Endothelial cell of umbilical vein (primary cell): ENCODE data around the gene TRIM24. TPM values are rescaled to one million over a fixed set of nuclear protein-coding genes. Genes with fewer than 3 reads are reported as not detected.

Source experiments
- BruUV-seq: library from RNA; stranded (reverse); fragments of 400-500 nt; replicated peaks from 2 replicates; lab custom pipeline; 2021; lab: Mats Ljungman, UMichigan
- CTCF ChIA-PET: fragments of 300-600, 350-600 bp; sonication (Branson Sonifier 250); formaldehyde crosslinking; loops from one replicate; lab custom pipeline; 2021; ENCODE audit warnings: antibody characterized with exemption, inconsistent platforms; lab: Charles Lee
- POLR2A ChIA-PET: fragments of 300-600, 350-600 bp; sonication (Branson Sonifier 250); formaldehyde crosslinking; loops from one replicate; lab custom pipeline; 2021; ENCODE audit warnings: antibody characterized with exemption, inconsistent platforms; lab: Charles Lee
- DNase-seq: peaks from one replicate; pipeline ENCODE4 v3.0.0-alpha.2; 2011; ENCODE audit warnings: low read depth, low spot score
- FAIRE-seq: peaks from 2 replicates; lab custom pipeline; 2011; peaks lifted over from hg19 to GRCh38; lab: Jason Lieb, UNC
- H2AFZ ChIP-seq: 2 replicates; pipeline ENCODE4 v1.6.0; 2012; ENCODE audit warnings: low read depth, low read length, control low read depth, inconsistent platforms
- H3K27ac ChIP-seq: 2 replicates; pipeline ENCODE4 v1.5.1; 2011; ENCODE audit warnings: low read depth, mild to moderate bottlenecking, control low read depth, low read length, moderate library complexity; ENCODE audit not compliant: insufficient read depth
- H3K27me3 ChIP-seq, 2 experiments: 2 replicates each; pipeline versions ENCODE4 v1.6.0 to v1.6.1; 2011; ENCODE audit warnings: low read length in 2 of 2, mixed read lengths in 1 of 2; ENCODE audit not compliant: control insufficient read depth in 2 of 2, insufficient read depth in 2 of 2
- H3K36me3 ChIP-seq, 2 experiments: 2 replicates in 1 of 2; 3 replicates in 1 of 2; pipeline ENCODE4 v1.5.1; 2011; ENCODE audit warnings: low read length in 2 of 2, mild to moderate bottlenecking in 1 of 2, moderate library complexity in 1 of 2; ENCODE audit not compliant: control insufficient read depth in 2 of 2, insufficient read depth in 2 of 2; ENCODE audit errors: extremely low read depth in 1 of 2
- H3K4me1 ChIP-seq: 3 replicates; pipeline ENCODE4 v1.5.1; 2011; ENCODE audit warnings: mild to moderate bottlenecking, low read length; ENCODE audit not compliant: control insufficient read depth, insufficient read depth; ENCODE audit errors: extremely low read depth
- H3K4me2 ChIP-seq: 2 replicates; pipeline ENCODE4 v1.6.1; 2011; ENCODE audit warnings: low read length, control low read depth, mixed read lengths; ENCODE audit not compliant: insufficient read depth
- H3K4me3 ChIP-seq, 3 experiments: fragments of 200-600 bp in 1 of 3; sonication (generic), shearing (Covaris generic) in 1 of 3; replicated peaks in 1 of 3; 2 replicates each; pipeline ENCODE4 v1.5.1; 2011 to 2016; ENCODE audit warnings: control low read depth in 3 of 3, low read length in 3 of 3, mild to moderate bottlenecking in 2 of 3, inconsistent platforms in 1 of 3, low read depth in 1 of 3, moderate library complexity in 1 of 3; ENCODE audit not compliant: insufficient read depth in 1 of 3
- H3K79me2 ChIP-seq: 2 replicates; pipeline ENCODE4 v1.6.0; 2012; ENCODE audit warnings: low read length, inconsistent platforms; ENCODE audit not compliant: control insufficient read depth, insufficient read depth
- H3K9ac ChIP-seq: replicated peaks from 2 replicates; pipeline ENCODE3; 2011; ENCODE audit warnings: low read length, control low read depth; ENCODE audit not compliant: insufficient read depth; ENCODE audit errors: extremely low read depth
- H3K9me1 ChIP-seq: replicated peaks from 3 replicates; pipeline ENCODE4 v1.6.0; 2011; ENCODE audit warnings: mild to moderate bottlenecking, low read length; ENCODE audit not compliant: control insufficient read depth, insufficient read depth; ENCODE audit errors: extremely low read depth
- H3K9me3 ChIP-seq: replicated peaks from 2 replicates; pipeline ENCODE4 v1.5.1; 2012; ENCODE audit warnings: low read length, inconsistent platforms; ENCODE audit not compliant: control insufficient read depth, insufficient read depth
- H4K20me1 ChIP-seq: replicated peaks from 2 replicates; pipeline ENCODE3; 2011; ENCODE audit warnings: mild to moderate bottlenecking, low read length; ENCODE audit not compliant: control insufficient read depth, insufficient read depth; ENCODE audit errors: extremely low read depth
- GATA2 ChIP-seq: IDR thresholded peaks from 2 replicates; pipeline ENCODE4 v1.7.0; 2011; ENCODE audit warnings: low read depth, mild to moderate bottlenecking, moderate library complexity, mixed read lengths, low read length; ENCODE audit not compliant: insufficient read length, insufficient read depth
- JUN ChIP-seq: IDR thresholded peaks from 2 replicates; pipeline ENCODE4 v1.6.1; 2011; ENCODE audit warnings: borderline replicate concordance, low read depth; ENCODE audit not compliant: insufficient read length, insufficient read depth
- MYC ChIP-seq: IDR thresholded peaks from one replicate; pipeline ENCODE4 v1.6.1; 2011; ENCODE audit warnings: mild to moderate bottlenecking, low read depth, low read length
- POLR2AphosphoS5 ChIP-seq: IDR thresholded peaks from 2 replicates; pipeline ENCODE4 v1.6.1; 2012; ENCODE audit warnings: low read depth, mild to moderate bottlenecking, control low read depth, low read length, moderate library complexity; ENCODE audit not compliant: insufficient read depth
- dilution Hi-C: fragments of 300-500 bp; cut with MboI; formaldehyde crosslinking; loops from one replicate; pipeline ENCODE4 v1.15.0; 2019; ENCODE audit warnings: low sequenced_read_pairs; ENCODE audit not compliant: extremely low pct_ligation_motif_present
- intact Hi-C: fragments of 100-400 bp; cut with micrococcal nuclease; formaldehyde crosslinking; loops from one replicate; pipeline ENCODE4 v1.10.0; 2022
- polyA plus RNA-seq, 4 experiments: library from polyadenylated mRNA; depleted of rRNA in 3 of 4; stranded (reverse) in 3 of 4; unstranded in 1 of 4; fragments of >200 nt; gene quantifications; 2 replicates each; pipeline versions ENCODE4 v1.2.1 to v1.2.3, GENCODE V29; 2011 to 2012; ENCODE audit warnings: missing spikeins in 1 of 4
- total RNA-seq: library from RNA; stranded (reverse); gene quantifications from 2 replicates; pipeline ENCODE4 v1.2.3, GENCODE V29; 2021
- TF ChIP-seq, protein P1 (sequence below): IDR thresholded peaks from 2 replicates; pipeline ENCODE4 v1.6.1; 2011; ENCODE audit not compliant: insufficient read depth, insufficient read length
- TF ChIP-seq, protein P2 (sequence below), 2 donors: IDR thresholded peaks; 1 replicate in 1 of 2; 2 replicates in 1 of 2; pipeline ENCODE4 v1.5.1; 2011; ENCODE audit warnings: low read length in 2 of 2, mild to moderate bottlenecking in 2 of 2, moderate library complexity in 2 of 2, control low read depth in 1 of 2, inconsistent platforms in 1 of 2, low read depth in 1 of 2; ENCODE audit not compliant: insufficient read depth in 1 of 2; ENCODE audit errors: extremely low read depth in 1 of 2

TRIM24 gene
- total and polyA plus RNA-seq, 2 donors (not counting 3 experiments of a cell fraction or from before 2014, with no cell fraction given): 9.1 to 26.1 TPM

GRCh38 chr7:138622841-138623240 lies 162.8 kb downstream of the TRIM24 start:
- DNase-seq: no peak
- no peaks in the 10 kb centered on the region for H3K27me3 ChIP-seq
- no TSS peak for BruUV-seq
- H3K27ac ChIP-seq: no peak overlapping the region
- TF ChIP-seq POLR2AphosphoS5: no peak
- TF ChIP-seq, protein P1, sequence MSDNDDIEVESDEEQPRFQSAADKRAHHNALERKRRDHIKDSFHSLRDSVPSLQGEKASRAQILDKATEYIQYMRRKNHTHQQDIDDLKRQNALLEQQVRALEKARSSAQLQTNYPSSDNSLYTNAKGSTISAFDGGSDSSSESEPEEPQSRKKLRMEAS: no peak
- no peak for TF ChIP-seq JUN
- TF ChIP-seq MYC: no peak
- TF ChIP-seq, protein P2, sequence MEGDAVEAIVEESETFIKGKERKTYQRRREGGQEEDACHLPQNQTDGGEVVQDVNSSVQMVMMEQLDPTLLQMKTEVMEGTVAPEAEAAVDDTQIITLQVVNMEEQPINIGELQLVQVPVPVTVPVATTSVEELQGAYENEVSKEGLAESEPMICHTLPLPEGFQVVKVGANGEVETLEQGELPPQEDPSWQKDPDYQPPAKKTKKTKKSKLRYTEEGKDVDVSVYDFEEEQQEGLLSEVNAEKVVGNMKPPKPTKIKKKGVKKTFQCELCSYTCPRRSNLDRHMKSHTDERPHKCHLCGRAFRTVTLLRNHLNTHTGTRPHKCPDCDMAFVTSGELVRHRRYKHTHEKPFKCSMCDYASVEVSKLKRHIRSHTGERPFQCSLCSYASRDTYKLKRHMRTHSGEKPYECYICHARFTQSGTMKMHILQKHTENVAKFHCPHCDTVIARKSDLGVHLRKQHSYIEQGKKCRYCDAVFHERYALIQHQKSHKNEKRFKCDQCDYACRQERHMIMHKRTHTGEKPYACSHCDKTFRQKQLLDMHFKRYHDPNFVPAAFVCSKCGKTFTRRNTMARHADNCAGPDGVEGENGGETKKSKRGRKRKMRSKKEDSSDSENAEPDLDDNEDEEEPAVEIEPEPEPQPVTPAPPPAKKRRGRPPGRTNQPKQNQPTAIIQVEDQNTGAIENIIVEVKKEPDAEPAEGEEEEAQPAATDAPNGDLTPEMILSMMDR (IDR thresholded peaks at IDR 0.05; ENCODE audit: extremely low read depth in 1 of 2, insufficient read depth in 1 of 2, low read depth in 1 of 2, low read length in 2 of 2): no peak
- no peak for TF ChIP-seq GATA2
- H3K9me1 ChIP-seq: no peaks in the 10 kb centered on the region
- H3K4me1 ChIP-seq: no peaks in the 10 kb centered on the region
- H3K36me3 ChIP-seq: no peaks in the 10 kb centered on the region
- H3K4me3 ChIP-seq: no peak overlapping the region
- no peak overlapping the region for H3K9ac ChIP-seq
- H2AFZ ChIP-seq: no peak overlapping the region
- no peak for FAIRE-seq
- no peaks in the 10 kb centered on the region for H3K79me2 ChIP-seq
- POLR2A ChIA-PET: no interaction called here
- no peaks in the 10 kb centered on the region for H4K20me1 ChIP-seq
- CTCF ChIA-PET: no interaction called here
- dilution Hi-C loops: no loop called here
- no peak overlapping the region for H3K4me2 ChIP-seq
- no peaks in the 10 kb centered on the region for H3K9me3 ChIP-seq
- intact Hi-C loops: no loop called here
